Medulla oblongata (tissue), 1 donor: ENCODE measurements around the gene BLCAP.
"Not testable (repeated sequence)": the region's sequence is repeated elsewhere in the genome, so short reads cannot be mapped to it uniquely, and the experiment has no call there.

Experiments used
- DNase-seq: peaks from one replicate; pipeline ENCODE4 v3.0.0-alpha.2; 2015; ENCODE audit errors: extremely low spot score

Gene BLCAP

GRCh38 chr20:37527638-37528445 is at the start of gene BLCAP:
BLCAP (minus strand) TSS chr20:37527876; CDS start chr20:37519174, 8,702 bp downstream.
- peak; percentile 88 for DNase-seq

DNA sequence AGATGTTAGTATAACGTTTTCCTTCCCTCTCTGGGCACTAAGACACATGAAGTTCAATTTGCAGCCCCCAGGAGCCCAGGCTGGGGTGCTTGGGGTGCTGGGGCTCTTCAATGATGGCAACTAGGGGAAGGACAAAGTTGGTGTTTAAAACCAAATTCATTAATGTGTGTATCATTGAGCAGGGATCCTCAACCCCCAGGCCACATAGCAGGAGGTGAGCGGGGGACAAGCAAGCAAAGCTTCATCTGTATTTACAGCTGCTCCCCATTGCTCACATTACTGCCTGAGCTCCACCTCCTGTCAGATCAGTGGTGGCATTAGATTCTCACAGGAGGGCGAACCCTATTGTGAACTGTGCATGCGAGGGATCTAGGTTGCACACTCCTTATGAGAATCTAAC is 49.8 kb upstream of the BLCAP start:
- DNase-seq, result not testable (repeated sequence)

DNA sequence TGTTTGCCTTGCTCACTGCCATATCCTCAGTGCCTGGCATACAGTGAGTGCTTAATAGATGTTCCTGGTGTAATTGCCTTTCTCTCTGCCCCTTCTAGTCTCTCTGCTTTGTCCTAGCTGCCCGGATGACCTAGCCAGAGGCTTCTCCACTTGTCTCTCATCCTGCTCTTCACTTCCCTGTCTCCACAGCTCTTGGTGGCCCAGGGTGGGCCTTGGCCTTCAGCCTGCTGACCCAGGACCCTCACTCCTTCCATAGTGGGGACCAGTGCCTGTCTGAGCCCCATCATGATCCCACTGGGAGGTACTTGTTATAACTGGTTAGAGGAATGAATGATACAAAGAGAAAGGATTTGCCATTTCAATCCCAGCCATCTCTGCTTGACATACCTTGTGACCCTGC is 49.2 kb upstream of the BLCAP start:
- DNase-seq, result no peak

- DNase-seq, result no peak
Measured at GRCh38 chr20:37575884-37576283, 48.2 kb upstream of the BLCAP start.

- DNase-seq, result no peak
Measured at GRCh38 chr20:37574199-37574890, 46.7 kb upstream of the BLCAP start.

DNA sequence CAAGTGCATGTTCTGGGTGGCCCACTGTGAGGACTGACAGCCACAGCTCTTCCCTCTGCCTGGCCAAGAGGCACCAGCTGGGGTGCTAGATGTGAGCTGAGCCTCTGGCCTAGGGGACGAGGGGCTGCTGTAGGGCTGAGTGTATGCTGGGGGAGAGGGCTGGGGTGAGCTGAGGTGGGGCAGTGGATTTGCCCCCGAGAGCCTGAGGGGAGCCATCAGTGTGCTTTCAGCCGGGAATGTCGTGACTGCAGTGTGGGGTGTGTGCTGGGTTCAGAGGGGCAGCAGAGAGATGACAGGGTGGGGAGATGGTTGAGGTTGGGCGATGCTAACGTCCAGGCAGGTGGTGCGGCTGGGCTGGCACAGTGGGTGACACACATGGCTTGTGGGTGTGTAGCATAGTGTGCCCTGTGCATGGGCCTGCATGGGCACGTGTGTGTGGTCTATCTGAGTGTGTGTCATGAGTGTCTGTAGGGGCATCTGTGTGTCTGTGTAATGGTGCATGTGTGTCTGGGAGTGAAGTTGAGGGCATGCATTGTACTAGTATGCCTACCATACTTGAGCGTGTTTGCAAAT is 46.0 kb upstream of the BLCAP start:
- DNase-seq, result no peak

DNA sequence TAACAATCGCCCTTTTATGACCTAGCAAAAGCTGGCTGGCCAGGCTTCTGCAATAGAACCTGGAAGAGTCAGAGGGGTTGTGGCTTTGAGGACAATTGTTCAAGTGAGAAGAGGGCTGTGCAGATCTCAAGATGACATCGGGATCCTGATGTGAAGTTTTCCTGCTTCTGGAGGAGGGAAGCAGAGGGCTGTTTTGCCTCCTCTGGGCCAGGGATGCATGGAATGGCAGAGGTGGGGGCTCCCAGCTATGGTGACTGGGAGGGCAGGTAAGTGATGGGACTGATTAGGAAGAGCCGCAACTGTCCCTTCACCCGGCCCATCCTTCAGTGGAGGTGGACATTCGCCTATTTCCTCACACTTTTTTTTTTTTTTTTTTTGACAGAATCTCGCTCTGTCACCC is 43.4 kb upstream of the BLCAP start:
- no peak for DNase-seq

- DNase-seq, result no peak
Measured at GRCh38 chr20:37570419-37570818, 42.7 kb upstream of the BLCAP start.

DNA sequence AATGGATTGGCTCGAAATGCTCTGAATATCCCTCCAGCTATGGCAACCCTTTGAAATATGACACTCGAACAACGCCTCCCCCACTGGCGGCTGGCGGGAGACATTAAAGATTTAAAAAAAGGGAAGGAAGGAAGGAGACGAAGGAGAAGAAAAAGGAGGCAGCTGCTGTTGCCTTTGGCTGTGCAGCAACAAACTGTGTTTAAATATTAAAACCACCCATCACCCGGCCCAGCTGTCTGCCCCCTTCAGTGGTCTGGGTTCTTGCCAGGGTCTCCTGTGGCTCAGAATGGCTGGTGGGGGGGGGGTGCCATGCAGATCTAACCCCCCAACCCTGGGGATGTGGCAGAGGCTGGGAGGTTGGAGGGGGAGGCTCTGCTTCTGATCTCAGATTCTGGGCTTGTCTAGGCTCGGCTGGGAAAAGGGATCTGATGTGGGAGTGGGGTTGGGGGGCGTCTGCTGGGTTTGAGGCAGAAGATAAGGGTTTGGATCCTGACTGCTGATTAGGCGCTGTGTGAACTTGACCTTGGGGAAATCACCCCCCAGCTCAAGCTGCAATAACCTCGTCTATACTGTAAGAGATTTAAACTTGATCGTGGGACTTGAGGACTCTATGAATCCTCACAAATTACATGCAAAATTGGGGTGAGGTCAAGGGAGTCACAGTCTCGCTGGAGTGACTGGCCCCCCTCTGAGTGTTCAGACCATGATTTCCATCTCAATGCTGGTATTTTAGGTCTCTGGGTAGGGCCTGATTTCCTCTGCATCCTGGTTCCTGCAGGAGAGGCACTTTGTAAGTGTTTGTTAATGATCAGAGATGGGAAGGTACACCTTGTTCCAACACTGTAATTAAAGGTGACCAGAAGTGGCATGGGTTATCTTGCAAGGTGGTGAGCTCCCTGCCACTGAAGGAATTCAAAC is 40.3 kb upstream of the BLCAP start:
- DNase-seq, result no peak

- no peak for DNase-seq
Measured at GRCh38 chr20:37567331-37567665, 39.6 kb upstream of the BLCAP start.

GRCh38 chr20:37566590-37567330 is 39.1 kb upstream of the BLCAP start:
- DNase-seq, result no peak

DNA sequence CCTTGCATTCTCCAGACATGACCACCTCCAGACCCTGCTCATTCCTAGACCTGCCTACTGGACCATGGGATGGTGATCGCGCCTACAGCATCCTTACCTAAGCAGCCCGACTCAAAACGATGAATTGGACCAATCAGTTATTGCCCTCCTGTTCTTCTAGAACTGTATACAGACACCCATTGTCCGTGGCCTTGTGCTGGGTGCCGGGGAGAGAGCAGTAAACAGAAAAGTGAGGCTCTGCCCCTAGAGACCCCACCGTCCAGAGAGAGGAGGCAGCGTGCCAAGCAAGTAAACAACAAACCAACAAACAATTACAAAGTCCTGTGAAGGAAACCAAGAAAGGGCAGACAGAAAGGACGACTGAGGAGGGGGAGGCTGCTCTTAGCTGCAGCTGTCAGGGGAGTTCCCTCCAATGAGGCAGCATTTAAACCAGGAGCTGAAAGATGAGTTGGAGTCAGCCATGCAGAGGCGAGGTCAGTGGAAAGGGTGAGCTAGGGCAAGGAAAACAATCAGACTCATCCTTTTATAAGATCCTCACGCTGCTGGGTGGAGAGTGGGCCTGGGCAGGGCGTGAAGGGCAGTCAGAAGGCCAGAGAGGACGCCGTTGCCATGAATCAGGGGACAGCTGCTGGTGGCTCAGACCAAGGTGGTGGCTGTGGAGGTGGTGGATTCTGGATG is 37.6 kb upstream of the BLCAP start:
- DNase-seq, result no peak

DNA sequence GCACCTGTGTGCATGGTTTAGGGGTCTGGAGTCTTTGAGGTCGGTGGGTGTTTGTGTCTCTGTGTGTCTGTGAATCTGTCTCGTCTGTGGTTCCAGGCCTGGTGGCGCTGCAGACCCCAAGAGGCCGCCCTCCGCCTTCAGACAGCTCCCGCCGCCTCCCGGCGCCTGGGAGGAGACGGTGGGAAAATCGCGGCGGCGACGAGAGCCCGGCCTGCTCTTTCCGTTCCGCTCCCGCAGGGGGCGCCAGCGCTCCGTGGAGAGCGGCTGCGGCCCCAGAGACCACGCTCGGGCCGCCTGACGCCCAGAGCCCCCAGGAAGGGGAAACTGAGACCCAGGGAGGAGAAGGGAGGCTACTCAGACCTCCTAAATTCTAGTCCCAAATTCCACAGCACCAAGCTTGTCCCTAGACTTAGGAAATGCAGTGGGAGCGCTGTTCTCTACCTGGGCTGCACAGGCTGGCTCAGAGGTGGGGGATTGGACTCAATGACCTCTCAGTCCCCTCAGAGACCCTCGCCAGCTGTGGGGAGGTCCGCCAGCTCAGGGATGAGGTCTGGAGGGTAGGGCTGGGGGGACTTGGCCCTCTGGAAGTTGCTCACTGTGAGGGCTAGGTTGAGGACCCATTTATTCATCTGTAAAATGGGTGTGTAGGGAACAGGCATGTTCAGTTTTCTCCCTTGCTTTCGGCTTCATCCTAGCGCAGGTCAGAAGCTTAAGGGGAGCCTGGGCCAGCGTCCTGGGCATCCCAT is 36.9 kb upstream of the BLCAP start:
- no peak for DNase-seq

DNA sequence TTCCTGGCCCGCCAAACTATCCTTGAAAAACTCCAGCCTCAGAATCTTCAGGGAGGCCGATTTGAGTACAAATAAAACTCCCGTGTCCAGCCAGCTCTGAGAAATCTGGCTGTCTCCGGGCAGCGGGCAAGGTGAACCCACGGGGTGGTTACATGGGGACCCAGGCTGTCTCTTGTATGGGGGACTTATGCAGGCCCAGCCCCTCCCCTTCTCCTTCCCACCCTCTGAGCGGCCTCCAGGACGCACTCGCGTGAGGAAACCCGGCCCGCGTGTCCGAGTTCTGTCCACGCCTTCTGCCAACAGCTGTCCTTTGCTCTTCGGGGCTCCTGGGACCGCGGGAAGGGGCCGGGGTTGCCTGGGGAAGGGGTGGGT is 36.3 kb upstream of the BLCAP start:
- no peak for DNase-seq

DNA sequence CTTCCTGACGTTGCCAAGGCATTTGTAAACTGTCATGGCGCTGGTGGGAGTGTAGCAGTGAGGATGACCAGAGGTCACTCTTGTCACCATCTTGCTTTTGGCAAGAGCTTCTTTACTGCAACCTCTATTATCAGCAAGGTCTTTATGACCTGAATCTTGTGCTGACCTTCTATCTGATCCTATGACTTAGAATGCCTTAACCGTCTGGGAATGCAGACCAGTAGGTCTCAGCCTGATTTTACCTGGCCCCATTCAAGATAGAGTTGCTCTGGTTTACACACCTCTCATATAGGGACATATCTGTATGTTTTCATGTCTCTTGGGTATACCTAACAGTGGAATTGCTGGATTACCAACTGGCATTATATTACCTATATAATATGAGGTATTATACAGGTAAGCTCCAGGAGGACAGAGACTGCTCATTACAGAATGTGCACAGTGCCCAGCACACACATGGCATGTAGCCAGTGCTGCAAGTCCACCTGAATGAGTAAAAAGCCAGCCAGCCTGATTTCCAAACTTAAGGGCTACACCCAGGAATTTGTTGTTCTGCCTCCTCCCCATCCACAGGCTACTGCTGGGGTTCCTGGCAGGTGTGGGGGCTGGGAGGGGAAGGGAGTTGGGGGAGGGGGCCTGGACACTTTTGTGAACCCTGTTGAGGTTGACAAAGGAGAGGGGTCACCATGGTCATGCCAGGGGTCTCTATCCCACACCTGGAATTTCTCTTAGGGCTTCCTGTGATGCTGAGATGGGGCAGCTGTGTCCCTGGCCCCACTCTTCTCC is 35.2 kb upstream of the BLCAP start:
- DNase-seq, result no peak

- DNase-seq, result no peak
Measured at GRCh38 chr20:37560629-37561028, 33.0 kb upstream of the BLCAP start.

DNA sequence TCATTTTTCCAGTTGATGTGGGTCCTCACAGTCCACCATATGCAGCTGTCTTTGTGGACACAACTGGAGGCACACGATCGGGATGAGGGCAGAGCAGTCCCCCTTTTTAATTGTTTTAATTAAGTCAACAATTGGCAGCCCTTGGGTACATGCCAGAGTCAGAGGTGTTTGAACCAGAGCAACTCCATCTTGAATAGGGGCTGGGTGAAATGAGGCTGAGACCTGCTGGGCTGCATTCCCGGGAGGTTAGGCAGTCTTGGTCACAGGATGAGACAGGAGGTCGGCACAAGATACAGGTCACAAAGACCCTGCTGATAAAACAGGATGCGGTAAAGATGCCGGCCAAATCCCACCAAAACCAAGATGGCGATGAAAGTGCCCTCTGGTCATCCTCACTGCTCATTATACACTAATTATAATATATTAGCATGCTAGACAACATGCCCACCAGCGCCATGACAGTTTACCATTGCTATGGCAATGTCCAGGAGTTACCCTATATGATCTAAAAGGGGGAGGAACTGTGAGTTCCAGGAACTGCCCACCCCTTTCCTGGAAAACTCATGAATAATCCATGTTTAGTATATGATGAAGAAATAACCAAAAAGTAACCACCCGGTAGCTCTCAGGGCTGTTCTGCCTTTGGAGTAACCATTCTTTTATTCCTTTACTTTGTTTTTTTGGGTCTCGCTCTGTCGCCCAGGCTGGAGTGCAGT is 31.8 kb upstream of the BLCAP start:
- no peak for DNase-seq

GRCh38 chr20:37558779-37559178 is 31.1 kb upstream of the BLCAP start:
- DNase-seq, result no peak

GRCh38 chr20:37558306-37558705 is 30.6 kb upstream of the BLCAP start:
- no peak for DNase-seq
